NAMALWA (cell line): ENCODE measurements around the gene AHSP.
"Not testable (repeated sequence)": the region's sequence is repeated elsewhere in the genome, so short reads cannot be mapped to it uniquely, and the experiment has no call there.

Source experiments
- DNase-seq: peaks from one replicate; pipeline ENCODE4 v3.0.0-alpha.2; 2015; ENCODE audit warnings: low spot score

AHSP gene, protein sequence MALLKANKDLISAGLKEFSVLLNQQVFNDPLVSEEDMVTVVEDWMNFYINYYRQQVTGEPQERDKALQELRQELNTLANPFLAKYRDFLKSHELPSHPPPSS

GRCh38 chr16:31527734-31528274 lies at the start of gene AHSP:
TSS of gene AHSP (plus strand) at chr16:31527900. CDS start at chr16:31528140, 240 bp downstream.
- DNase-seq, result no peak

GRCh38 chr16:31478956-31479355 lies 48.7 kb upstream of the AHSP start:
- DNase-seq, result no peak

DNA sequence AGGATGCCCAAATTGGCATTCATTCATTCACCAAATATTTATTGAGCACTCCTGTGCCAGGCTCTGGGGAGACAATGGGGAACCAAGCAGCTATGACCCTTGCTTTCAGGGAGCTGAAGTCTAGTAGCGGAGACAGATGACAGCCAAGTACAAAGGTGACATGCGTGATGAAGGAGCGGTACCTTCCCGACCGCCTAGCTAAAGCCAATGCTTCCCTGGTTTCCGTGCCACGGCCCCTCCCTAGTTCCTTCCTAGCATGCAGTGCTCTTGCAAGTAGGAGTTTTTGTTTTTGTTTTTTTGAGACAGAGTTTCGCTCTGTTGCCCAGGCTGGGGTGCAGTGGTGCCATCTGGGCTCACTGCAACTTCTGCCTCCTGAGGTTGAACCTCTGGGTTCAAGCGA lies 47.9 kb upstream of the AHSP start:
- no peak for DNase-seq

DNA sequence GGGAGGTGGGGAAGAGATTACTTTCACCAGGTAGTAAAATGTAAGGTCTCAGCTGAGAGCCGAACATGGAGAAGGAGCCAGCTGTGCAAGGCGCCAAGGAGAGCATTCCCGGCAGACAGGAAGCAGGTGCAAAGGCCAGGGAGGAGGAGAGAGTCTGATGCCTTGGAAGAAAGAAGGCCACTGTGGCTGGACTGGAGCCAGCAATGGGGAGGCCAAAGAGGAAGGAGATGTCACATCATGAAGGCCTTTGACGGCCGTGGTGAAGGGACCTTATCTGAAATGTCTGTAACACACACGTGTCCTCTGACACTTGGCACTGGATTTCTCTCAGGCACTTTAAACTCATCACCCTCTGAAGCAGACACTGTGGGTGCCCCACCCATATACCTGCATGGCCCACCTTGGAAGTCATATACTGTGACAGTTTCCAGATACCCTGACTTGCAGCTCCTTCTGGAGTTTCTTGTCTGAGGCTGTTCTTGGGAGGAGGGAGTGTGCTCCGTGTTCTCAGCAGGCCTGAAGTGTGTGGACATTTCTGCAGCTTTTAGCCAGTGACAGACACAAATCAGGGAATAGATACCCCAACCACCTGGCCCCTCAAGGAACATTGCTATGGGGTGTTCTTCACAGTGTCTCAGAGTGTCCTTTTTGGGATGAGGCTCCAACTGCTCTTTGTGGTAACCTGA lies 46.7 kb upstream of the AHSP start:
- no peak for DNase-seq

- DNase-seq, result no peak
Measured at GRCh38 chr16:31483081-31483480, 44.6 kb upstream of the AHSP start, which contains the start of gene SLC5A2. TSS of gene SLC5A2 (plus strand) at chr16:31483123. CDS start at chr16:31483137, 14 bp downstream.

GRCh38 chr16:31484048-31484447 lies 43.7 kb upstream of the AHSP start:
- not testable (repeated sequence) for DNase-seq

DNA sequence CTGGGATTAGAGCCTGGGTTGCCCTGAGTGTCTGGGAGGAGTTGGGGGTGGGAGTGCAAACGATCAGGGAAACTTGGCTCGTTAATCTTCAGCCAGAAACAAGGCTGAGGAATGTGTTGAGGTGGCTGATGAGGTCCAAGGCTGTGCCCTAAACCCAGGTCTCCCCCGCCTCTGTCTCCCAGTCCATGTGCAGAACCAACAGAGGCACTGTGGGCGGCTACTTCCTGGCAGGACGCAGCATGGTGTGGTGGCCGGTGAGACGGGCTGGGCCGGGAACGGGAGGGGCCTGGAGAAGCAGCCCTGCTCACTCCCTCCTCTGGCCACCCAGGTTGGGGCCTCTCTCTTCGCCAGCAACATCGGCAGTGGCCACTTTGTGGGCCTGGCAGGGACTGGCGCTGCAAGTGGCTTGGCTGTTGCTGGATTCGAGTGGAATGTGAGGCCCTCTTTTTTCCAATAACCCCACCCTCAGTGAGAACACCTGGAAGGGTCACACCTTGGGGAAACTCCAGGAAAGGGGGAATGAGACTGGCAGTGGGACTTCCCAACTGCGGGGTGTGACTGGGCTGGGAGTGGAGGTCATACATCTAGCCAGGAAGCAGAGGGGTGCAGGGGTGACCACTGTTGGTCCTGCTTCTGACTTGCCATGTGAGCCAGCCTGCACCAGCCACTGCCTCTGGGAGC lies 43.1 kb upstream of the AHSP start:
- no peak for DNase-seq

DNA sequence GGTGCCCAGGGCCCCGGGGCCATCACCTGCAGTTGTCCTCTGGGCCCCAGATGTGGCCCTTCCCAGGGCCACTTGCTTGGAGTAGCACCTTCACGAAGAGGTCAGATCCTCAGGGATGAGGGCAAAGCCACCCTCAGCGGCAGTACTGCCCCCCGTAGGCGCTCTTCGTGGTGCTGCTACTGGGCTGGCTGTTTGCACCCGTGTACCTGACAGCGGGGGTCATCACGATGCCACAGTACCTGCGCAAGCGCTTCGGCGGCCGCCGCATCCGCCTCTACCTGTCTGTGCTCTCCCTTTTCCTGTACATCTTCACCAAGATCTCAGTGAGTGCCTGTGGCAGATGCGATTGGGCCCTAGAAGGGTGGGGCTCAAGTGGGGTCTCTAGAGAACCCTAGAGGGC lies 42.1 kb upstream of the AHSP start:
- no peak for DNase-seq

- no peak for DNase-seq
Measured at GRCh38 chr16:31486045-31486444, 41.7 kb upstream of the AHSP start.

- DNase-seq, result no peak
Measured at GRCh38 chr16:31487071-31487719, 40.5 kb upstream of the AHSP start.

DNA sequence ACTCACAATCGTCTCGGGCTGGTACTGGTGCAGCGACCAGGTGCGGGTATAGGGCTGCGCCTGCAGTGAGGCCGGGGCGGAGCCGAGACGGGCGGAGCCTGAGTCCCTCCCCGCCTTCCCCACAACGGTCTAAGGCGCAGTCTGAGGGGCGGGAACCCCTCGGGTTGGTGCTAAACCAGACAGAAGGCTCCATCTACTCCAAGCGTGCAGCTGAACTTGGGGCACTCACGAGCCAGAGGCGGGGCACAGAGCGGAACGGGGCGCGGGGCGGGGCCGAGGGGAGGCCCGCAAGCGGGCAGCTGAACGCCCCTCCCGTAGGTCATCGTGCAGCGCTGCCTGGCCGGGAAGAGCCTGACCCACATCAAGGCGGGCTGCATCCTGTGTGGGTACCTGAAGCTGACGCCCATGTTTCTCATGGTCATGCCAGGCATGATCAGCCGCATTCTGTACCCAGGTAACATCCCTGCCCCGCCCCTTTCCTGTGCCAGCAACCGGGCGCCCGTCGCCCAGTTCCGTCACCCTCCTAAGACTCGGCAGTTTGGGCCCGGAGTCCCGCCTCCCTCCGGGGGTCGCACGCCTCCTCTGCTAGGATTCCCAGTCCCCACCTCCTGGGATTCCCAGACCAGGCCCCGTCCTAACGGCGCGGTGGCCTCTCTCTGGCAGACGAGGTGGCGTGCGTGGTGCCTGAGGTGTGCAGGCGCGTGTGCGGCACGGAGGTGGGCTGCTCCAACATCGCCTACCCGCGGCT lies 39.8 kb upstream of the AHSP start:
- peak; percentile 83 for DNase-seq

GRCh38 chr16:31488468-31489297 lies 39.0 kb upstream of the AHSP start:
- DNase-seq, result no peak

DNA sequence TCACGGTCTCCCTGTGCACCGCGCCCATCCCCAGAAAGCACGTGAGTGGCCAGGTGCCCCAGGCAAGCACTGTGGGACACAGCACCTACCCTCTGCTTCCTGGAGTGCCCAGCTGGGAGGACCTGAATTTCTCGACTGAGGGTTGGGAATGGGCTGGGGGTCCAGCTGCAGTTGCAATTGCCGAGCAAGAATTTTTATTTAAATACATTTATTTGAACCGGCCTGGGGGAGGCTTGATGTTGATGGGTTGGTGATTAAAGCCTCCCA lies 38.5 kb upstream of the AHSP start:
- no peak for DNase-seq

GRCh38 chr16:31489616-31490584 lies 37.8 kb upstream of the AHSP start:
- DNase-seq, result no peak

DNA sequence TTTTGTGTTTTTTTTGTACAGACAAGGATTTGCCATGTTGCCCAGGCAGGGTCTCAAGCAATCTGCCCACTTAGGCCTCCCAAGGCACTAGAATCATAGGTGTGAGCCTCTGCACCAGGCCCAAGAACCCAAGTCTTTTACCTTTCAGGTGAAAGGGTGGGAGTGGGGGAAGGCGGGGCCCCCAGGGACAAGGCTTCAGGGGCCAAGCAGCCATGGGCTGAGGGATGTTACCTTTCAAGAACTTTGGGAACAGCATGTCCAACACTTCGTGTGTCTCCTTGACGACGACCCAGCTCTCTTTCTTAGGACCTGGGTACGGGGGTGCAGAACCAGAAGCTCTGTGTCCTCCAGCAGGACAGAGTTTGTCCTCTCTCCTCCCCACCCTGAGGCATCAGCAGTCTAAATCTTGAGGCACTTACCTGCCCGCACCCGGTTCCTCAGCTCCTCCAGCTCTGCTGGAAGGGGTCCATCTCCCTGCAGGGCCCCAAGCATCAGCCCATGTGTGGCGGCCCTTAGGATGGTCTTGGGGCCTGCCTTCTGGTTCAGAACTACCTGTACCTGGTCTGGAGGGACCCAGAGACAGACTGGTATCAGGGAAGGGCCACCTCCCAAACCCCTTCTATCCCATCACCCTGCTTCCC lies 35.8 kb upstream of the AHSP start:
- DNase-seq, result no peak

DNA sequence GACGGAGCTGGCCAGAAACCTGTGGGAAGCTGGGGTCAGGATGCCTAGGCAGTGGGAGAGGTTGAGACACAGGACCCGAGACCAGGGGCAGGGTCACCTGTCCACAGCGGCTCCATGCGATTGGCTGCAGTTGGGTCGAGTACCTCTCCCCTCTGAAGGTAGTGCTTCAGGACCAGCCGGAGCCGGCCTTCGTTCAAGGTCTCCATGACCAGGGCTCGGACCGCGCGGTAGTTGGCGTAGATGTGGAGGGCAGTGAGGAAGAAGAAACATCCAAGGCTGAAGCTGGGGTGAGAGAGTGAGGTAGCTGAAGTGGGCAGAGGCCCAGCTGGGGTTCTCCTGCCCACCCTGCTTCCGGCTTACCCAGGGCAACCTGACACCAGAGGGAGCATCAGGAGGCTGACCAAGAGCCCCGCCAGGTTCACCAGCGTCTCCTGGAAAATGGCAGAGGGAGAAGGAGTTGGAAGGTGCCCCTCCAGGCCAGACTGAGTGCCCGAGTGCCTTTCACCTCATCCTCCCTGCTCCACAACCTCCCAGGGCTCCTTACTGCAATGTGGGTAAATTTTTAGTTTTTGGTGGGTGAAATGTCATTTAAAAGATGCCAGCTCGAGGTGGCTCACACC lies 34.1 kb upstream of the AHSP start:
- DNase-seq, result no peak

DNA sequence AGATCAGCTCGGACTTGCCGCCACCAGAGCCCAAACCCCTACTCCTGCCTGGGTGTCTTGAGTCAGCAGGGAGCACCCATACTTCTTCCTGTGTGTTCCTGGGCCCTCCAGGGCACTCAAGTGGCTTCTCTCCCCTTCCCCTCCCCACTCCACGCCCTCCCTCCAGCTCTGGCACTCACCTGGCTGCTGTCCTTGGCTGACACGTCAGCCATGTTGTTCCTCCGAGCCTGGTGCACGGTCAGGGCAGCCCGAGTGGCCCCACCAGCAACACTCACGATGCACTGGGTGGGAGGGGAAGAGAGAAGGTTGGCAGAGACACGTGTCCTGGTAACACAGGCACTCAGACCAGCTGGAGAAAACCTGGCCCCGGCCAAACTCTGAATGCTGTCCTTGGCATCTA lies 31.0 kb upstream of the AHSP start:
- DNase-seq, result no peak

GRCh38 chr16:31498493-31498892 lies 29.2 kb upstream of the AHSP start:
- DNase-seq, result no peak

- no peak for DNase-seq
Measured at GRCh38 chr16:31499928-31500327, 27.8 kb upstream of the AHSP start.
